IPS-20b (cell line): ENCODE data around the gene CRIP2.
A peak's percentile ranks its signal among the peaks of the same experiment; 100 is the strongest.

Experiments used
- H3K27ac ChIP-seq: one replicate; pipeline ENCODE4 v1.5.1; 2013; ENCODE audit warnings: low read length
- H3K27me3 ChIP-seq: 2 replicates; pipeline ENCODE4 v1.6.1; 2013; ENCODE audit warnings: mild to moderate bottlenecking, low read length, inconsistent platforms; ENCODE audit not compliant: insufficient read depth
- H3K36me3 ChIP-seq: 2 replicates; pipeline ENCODE4 v1.6.1; 2013; ENCODE audit warnings: low read depth, mild to moderate bottlenecking, inconsistent platforms, low read length, moderate library complexity; ENCODE audit not compliant: insufficient read depth
- H3K4me1 ChIP-seq: 2 replicates; pipeline ENCODE4 v1.6.1; 2013; ENCODE audit warnings: mild to moderate bottlenecking, control low read depth, inconsistent platforms, low read length, moderate library complexity; ENCODE audit not compliant: insufficient read depth
- H3K4me3 ChIP-seq: 2 replicates; pipeline ENCODE4 v1.5.1; 2013; ENCODE audit warnings: mild to moderate bottlenecking, low read length, inconsistent platforms
- H3K9ac ChIP-seq: 2 replicates; pipeline ENCODE4 v1.6.1; 2013; ENCODE audit warnings: low read depth, mild to moderate bottlenecking, inconsistent platforms, low read length, moderate library complexity
- H3K9me3 ChIP-seq: 2 replicates; pipeline ENCODE4 v1.6.1; 2013; ENCODE audit warnings: mild to moderate bottlenecking, low read depth, low read length, inconsistent platforms; ENCODE audit not compliant: insufficient read depth

Gene CRIP2

GRCh38 chr14:105474483-105475268 is at the start of gene CRIP2:
CRIP2 (plus strand) TSS chr14:105474821; CDS start chr14:105474863, 42 bp downstream.
- Histone ChIP-seq H3K4me3 (peak within 1 kb of the TSS; percentile 58; the same call in 1 of the 2 replicates), H3K36me3 (no peaks in the 10 kb centered on the region; the same call in 1 of the 2 replicates), H3K4me1 (peaks cover 3% of the 10 kb centered on the region; the same call in 1 of the 2 replicates), H3K9me3 (no peaks in the 10 kb centered on the region), H3K27ac (no peak within 1 kb of the TSS), H3K27me3 (peaks cover 50% of the 10 kb centered on the region), H3K9ac (peak within 1 kb of the TSS; percentile 15; the same call in 1 of the 2 replicates)

- Histone ChIP-seq H3K36me3 (peaks cover 54% of the 10 kb centered on the region), H3K4me3 (no peak overlapping the region), H3K9ac (no peak overlapping the region), H3K4me1 (peaks cover 3% of the 10 kb centered on the region; the same call in 1 of the 2 replicates), H3K27me3 (no peaks in the 10 kb centered on the region), H3K27ac (no peak overlapping the region), H3K9me3 (no peaks in the 10 kb centered on the region)
These were observed 49.8 kb upstream of the CRIP2 start for GRCh38 chr14:105424861-105425260.

- H3K27me3 ChIP-seq = no peaks in the 10 kb centered on the region
- H3K36me3 ChIP-seq = peaks cover 64% of the 10 kb centered on the region
- H3K9ac ChIP-seq = no peak overlapping the region
- H3K4me1 ChIP-seq = peaks cover 3% of the 10 kb centered on the region; the same call in 1 of the 2 replicates
- no peak overlapping the region for H3K27ac ChIP-seq
- H3K9me3 ChIP-seq = no peaks in the 10 kb centered on the region
- H3K4me3 ChIP-seq = no peak overlapping the region
These were observed 48.8 kb upstream of the CRIP2 start for GRCh38 chr14:105425823-105426247.

- H3K36me3 ChIP-seq = peaks cover 70% of the 10 kb centered on the region
- no peak overlapping the region for H3K9ac ChIP-seq
- no peak overlapping the region for H3K27ac ChIP-seq
- H3K9me3 ChIP-seq = no peaks in the 10 kb centered on the region
- no peaks in the 10 kb centered on the region for H3K27me3 ChIP-seq
- no peaks in the 10 kb centered on the region; the same call in 1 of the 2 replicates for H3K4me1 ChIP-seq
- H3K4me3 ChIP-seq = no peak overlapping the region
These were observed 48.0 kb upstream of the CRIP2 start for GRCh38 chr14:105426416-105427130.

- H3K27ac ChIP-seq = no peak overlapping the region
- H3K36me3 ChIP-seq = peaks cover 64% of the 10 kb centered on the region
- H3K9ac ChIP-seq = no peak overlapping the region
- H3K4me3 ChIP-seq = no peak overlapping the region
- H3K9me3 ChIP-seq = no peaks in the 10 kb centered on the region
- no peaks in the 10 kb centered on the region for H3K27me3 ChIP-seq
- no peaks in the 10 kb centered on the region for H3K4me1 ChIP-seq
These were observed 47.2 kb upstream of the CRIP2 start for GRCh38 chr14:105427412-105427811.

GRCh38 chr14:105427936-105428485 is 46.6 kb upstream of the CRIP2 start:
- Histone ChIP-seq H3K9ac (no peak overlapping the region), H3K4me1 (peaks cover 3% of the 10 kb centered on the region; the same call in 1 of the 2 replicates), H3K27me3 (no peaks in the 10 kb centered on the region), H3K36me3 (peaks cover 65% of the 10 kb centered on the region), H3K4me3 (no peak overlapping the region), H3K9me3 (no peaks in the 10 kb centered on the region), H3K27ac (no peak overlapping the region)

GRCh38 chr14:105430042-105430441 is 44.6 kb upstream of the CRIP2 start:
- no peak overlapping the region for H3K9ac ChIP-seq

GRCh38 chr14:105430565-105430964 is 44.1 kb upstream of the CRIP2 start:
- Histone ChIP-seq H3K4me3 (no peak overlapping the region), H3K4me1 (peaks cover 3% of the 10 kb centered on the region; the same call in 1 of the 2 replicates), H3K36me3 (peaks cover 50% of the 10 kb centered on the region), H3K27ac (no peak overlapping the region), H3K27me3 (no peaks in the 10 kb centered on the region), H3K9ac (no peak overlapping the region), H3K9me3 (no peaks in the 10 kb centered on the region)

More at GRCh38 chr14:105430042-105430441, 44.6 kb upstream of the CRIP2 start:
- H3K27ac ChIP-seq = no peak overlapping the region
- peaks cover 55% of the 10 kb centered on the region for H3K36me3 ChIP-seq
- peaks cover 3% of the 10 kb centered on the region; the same call in 1 of the 2 replicates for H3K4me1 ChIP-seq
- no peak overlapping the region for H3K4me3 ChIP-seq
- no peaks in the 10 kb centered on the region for H3K27me3 ChIP-seq
- no peaks in the 10 kb centered on the region for H3K9me3 ChIP-seq

GRCh38 chr14:105431256-105431655 is 43.4 kb upstream of the CRIP2 start:
- Histone ChIP-seq H3K27me3 (no peaks in the 10 kb centered on the region), H3K4me3 (no peak overlapping the region), H3K4me1 (peaks cover 3% of the 10 kb centered on the region; the same call in 1 of the 2 replicates), H3K27ac (no peak overlapping the region), H3K9ac (no peak overlapping the region), H3K36me3 (peaks cover 49% of the 10 kb centered on the region), H3K9me3 (no peaks in the 10 kb centered on the region)

- no peaks in the 10 kb centered on the region for H3K27me3 ChIP-seq
- no peak overlapping the region for H3K4me3 ChIP-seq
- no peak overlapping the region for H3K27ac ChIP-seq
- H3K36me3 ChIP-seq = peaks cover 38% of the 10 kb centered on the region
- H3K9me3 ChIP-seq = no peaks in the 10 kb centered on the region
- H3K9ac ChIP-seq = 0 out of 2 replicates have a peak overlapping the region, but pooled peaks have one; percentile 7
- peaks cover 3% of the 10 kb centered on the region; the same call in 1 of the 2 replicates for H3K4me1 ChIP-seq
These were observed 42.0 kb upstream of the CRIP2 start for GRCh38 chr14:105432657-105433056.

- H3K9ac ChIP-seq = no peak overlapping the region
- H3K27ac ChIP-seq = no peak overlapping the region
- no peaks in the 10 kb centered on the region for H3K9me3 ChIP-seq
- peaks cover 33% of the 10 kb centered on the region for H3K36me3 ChIP-seq
- H3K4me1 ChIP-seq = peaks cover 3% of the 10 kb centered on the region; the same call in 1 of the 2 replicates
- no peak overlapping the region for H3K4me3 ChIP-seq
- H3K27me3 ChIP-seq = no peaks in the 10 kb centered on the region
These were observed 41.4 kb upstream of the CRIP2 start for GRCh38 chr14:105433161-105433605.
